GM19035 (cell line): ENCODE results near the gene HRH3.

Source experiments
- ATAC-seq: cut with Tn5 transposase; IDR thresholded peaks from one replicate; pipeline ENCODE4 v1.9.1; 2021; ENCODE audit not compliant: unreplicated experiment

HRH3 gene

DNA sequence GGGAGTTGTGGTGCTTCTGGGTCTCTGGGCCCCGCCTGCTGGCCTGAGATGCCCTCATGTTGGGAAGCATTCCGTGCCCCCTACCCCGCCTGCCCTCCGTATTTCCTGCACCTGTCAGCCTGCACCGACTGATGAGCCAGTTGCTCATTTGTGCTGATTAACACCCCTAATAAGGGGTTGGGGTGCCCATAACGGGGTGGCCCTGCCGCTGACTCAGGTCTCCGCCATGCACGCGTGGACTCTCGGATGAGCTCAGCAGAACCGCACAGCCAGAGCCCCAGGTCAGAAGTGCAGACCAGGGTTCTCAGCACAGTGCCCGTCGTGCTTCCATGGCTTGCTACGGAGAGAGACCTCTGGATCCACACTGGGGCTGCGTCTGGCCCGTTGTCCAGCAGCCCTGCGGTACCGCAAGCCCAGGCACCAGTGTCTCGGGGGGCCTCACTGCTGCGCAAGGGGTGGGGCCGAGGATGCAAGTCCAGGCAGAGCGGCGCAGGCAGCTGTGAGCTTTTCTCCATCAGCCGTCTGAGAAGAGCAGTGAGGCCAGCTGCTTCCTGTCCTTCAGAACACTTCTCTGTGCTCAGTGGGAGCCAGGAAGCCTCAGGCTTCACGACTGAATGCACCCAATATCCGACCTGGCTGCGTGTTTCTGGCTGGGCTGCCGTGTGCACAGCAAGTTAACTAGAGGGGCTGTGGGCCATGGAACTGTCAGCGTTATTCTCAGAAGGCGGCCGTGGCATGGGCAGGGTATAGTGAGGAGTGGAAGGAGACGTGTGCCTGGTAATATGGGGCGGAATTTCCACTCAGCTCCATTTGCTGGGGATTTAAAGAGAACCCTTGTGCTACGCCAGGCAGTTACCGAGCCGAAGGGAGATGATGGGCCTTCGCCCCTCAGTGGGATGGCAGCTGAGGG, 18.6 kb downstream of the HRH3 start:
- no peak for ATAC-seq

DNA sequence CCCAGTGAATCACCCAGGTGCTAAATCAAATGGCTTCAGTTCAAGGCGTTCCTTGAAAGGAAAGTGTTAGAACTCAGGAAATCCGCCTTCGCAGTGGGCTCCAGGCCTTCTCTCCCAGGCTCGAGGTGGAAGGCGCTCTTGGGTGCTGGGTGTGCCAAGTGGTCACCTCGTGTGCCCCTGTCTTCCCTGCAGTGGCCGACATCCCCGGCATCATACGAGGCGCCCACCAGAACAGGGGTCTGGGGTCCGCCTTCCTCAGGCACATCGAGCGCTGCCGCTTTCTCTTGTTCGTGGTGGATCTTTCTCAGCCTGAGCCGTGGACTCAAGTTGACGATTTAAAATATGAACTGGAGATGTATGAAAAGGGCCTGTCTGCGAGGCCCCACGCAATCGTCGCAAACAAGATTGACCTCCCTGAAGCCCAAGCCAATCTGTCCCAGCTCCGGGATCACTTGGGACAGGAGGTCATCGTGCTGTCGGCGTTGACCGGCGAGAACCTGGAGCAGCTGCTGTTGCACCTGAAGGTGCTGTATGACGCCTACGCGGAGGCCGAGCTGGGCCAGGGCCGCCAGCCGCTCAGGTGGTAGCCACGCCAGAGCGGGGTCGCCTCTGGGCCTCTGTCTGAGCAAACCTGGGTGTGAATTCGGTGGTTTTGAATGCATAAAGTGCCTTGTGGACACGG, 19.4 kb downstream of the HRH3 start:
- ATAC-seq = no peak

DNA sequence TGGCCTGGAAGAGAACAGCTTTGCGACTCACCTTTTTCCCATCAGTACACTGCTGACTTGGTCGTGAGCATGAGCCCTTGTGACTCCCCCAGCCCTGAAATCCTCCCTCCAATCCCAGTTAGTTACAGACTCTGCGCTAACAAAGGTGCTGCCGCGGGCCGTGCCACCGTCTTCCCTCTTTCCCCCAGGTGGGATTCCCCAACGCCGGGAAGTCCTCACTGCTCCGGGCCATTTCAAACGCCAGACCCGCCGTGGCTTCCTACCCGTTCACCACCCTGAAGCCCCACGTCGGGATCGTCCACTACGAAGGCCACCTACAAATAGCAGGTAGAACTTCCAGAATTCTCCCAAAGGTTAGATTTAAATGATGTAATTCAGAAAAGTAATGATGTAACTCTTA, 21.1 kb downstream of the HRH3 start:
- ATAC-seq = no peak

DNA sequence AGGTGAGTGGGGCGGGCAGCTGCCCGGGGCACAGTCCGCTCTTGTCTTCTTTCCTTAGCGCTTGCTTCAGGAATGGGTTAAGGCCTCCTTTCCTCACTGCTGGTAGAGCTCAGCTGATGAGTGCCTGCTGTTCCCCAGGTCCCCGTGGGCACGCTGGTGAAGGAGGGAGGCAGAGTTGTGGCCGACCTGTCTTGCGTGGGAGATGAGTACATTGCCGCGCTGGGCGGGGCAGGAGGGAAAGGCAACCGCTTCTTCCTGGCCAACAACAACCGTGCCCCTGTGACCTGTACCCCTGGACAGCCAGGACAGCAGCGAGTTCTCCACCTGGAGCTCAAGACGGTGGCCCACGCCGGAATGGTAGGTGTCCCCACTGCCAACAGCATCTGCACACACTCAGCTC, 21.6 kb downstream of the HRH3 start:
- no peak for ATAC-seq

DNA sequence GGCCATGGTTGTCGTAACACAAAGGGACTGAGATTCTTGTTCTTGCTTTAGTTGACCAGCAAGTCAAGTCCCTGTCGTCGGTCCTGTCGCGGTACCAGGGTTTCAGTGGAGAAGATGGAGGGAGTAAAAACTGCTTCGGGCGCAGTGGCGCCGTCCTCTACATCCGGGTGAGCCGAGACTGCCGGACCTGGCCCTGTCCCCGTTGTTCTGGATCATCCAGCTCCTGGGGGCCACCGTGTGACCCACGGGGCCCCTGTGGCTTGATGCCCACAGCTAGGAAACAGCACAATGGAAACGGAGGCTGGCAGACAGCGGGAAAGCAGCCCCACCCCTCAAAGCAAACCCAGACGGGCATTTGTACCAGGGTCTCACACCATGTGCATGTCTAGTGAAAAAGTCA, 22.3 kb downstream of the HRH3 start:
- no peak for ATAC-seq

DNA sequence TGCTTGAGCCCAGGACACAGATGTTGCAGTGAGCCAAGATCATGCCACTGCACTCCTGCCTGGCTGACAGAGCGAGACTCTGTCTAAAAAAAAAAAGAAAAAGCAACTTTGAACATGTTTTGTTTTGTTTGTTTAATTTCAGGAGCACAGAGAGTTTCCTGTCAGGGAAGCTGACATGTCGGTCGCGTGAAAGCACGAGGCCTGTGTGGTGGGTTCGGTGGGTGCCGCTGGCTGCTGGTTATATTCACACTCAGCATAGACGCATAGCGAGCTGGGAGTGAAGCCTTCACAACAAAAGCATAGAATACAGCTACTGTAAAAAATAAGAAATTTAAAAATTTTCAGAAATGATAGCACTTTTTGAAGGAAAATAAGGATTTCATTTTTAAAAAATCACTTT, 22.8 kb downstream of the HRH3 start:
- ATAC-seq = no peak

DNA sequence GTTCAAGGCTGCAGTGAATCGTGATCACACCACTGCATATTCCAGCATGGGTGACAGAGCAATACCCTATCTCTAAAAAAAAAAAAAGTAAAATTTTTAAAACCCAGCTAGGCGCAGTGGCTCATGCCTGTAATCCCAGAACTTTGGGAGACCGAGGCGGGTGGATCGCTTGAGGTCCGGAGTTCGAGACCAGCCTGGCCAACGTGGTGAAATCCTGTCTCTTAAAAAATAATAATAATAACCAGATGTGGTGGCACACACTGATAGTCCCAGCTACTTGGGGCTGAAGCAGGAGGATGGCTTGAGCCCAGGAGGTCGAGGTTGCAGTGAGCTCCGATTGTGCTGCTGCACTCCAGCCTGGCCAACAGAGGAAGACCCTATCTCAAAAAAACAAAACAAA, 23.8 kb downstream of the HRH3 start:
- no peak for ATAC-seq

DNA sequence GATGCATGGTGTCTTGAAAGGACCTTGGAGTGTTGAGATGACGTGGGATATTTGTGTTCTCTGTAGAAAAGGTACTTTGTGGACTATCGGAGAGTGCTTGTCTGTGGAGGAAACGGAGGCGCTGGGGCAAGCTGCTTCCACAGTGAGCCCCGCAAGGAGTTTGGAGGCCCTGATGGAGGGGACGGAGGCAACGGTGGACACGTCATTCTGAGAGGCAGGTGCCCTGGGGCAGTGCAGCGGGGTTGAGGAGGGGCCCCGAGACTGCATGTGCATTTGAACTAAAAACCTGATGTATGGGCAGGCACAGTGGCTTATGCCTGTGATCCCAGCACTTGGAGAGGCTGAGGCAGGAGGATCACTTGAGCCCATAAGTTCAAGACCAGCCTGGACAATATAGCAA, 24.3 kb downstream of the HRH3 start:
- no peak for ATAC-seq

DNA sequence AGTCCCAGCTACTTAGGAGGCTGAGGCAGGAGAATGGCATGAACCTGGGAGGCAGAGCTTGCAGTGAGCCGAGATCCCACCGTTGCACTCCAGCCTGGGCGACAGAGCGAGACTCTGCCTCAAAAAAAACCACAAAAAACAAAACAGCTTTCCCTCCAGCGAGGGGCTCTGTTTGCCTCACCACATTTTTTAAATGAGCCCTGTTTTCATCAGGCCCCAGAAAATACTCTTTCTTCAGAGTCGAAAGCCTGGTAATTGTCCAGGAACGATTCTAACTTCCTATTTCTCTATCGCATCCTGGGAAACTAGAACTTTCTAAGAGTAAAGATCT, 25.0 kb downstream of the HRH3 start:
- ATAC-seq = no peak

DNA sequence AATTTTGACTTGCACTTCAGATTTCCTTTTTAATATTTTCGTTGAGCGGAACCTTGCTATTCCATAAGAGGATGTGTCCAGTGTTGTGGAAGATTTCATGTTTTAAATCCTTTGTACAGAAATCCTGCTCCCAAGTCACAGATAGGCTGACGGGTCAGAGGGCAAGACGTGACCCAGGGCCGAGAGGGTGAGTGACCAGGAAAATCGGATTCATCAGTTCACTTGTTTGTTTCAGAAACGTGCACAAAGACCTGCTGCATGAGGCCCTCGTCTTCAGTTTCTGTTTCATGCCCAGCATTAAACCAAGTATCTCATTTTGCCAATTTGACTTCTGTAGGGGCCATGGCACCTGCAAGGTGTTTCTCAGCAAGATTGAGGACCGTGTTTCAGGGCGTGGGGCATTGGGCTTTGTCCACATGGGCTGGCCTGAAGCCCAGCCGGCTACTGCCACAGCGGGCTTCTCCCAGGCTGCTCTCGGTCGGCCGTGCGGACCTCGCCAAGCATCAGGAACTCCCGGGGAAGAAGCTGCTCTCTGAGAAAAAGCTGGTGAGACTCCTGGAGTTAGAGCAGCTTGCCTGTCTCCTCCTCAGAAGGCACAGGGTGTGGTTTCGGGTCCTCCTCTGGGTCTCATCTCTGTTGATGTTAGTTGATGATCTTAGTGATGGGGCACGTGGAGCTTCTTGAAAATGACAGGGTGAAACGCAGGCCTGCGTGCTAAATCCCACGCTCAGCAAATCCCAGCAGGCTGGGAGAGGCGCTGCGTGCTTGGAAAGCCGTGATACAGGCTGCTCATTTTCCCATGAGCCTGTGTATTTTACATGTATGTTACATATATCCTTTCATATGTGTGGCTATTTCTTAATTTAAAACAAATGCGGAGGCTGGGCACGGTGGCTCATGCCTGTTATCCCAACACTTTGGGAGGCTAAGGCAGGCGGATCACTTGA, 26.7 kb downstream of the HRH3 start:
- ATAC-seq = no peak

DNA sequence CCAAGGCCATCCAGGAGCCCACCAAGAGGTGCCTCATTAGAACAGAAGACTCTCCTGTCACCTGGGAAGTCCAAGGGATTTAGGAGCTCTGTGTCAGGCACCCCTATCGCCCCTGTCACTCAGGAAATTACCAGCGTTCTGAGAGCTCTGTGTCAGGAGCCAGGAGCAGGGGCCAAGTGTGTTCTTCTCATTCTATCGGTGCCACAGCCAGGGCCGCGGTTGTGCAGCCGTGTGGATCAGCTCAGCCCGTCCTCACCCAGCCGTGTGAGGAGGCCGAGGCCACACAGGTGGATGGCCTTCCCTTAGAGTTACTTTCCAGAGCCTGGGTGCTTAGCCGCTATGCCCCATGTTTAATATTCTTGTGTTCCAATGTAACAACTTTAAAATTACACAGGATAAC, 27.4 kb downstream of the HRH3 start:
- no peak for ATAC-seq

DNA sequence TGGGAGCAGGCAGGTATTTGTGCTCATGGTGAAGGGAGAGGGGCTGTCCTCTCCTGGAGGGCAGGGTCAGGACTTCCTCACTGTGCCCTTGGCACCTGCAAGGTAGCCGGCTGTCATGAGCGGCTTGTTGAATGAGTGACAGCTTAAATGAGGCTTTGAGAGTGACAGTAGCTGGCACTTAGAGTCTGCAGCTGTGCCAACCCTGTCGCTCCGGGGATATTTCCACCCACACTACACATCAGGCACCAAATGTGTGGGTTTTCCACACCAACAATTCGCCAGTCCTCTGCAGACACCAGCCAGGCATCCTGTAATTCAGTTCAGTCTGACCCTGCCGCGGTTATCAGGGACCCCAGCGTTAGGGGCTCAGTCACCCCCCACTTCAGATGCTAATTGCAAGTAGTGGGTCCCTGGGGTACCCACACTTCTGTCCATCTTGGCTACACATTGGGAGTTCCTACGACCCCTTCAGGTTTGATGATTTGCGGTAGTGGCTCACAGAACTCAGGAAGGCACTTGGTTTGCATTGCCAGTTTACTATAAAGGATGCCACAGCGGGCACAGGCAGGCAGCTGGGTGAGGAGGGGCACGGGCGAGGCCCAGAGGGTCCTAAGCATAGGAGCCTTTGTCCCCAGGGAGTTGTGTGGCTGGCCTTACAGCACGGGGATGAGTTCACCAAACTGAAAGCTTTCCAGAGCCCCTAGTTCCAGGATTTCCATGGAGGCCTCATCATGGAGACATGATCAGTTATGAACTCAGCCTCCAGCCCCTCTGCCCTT, 28.1 kb downstream of the HRH3 start:
- no peak for ATAC-seq

DNA sequence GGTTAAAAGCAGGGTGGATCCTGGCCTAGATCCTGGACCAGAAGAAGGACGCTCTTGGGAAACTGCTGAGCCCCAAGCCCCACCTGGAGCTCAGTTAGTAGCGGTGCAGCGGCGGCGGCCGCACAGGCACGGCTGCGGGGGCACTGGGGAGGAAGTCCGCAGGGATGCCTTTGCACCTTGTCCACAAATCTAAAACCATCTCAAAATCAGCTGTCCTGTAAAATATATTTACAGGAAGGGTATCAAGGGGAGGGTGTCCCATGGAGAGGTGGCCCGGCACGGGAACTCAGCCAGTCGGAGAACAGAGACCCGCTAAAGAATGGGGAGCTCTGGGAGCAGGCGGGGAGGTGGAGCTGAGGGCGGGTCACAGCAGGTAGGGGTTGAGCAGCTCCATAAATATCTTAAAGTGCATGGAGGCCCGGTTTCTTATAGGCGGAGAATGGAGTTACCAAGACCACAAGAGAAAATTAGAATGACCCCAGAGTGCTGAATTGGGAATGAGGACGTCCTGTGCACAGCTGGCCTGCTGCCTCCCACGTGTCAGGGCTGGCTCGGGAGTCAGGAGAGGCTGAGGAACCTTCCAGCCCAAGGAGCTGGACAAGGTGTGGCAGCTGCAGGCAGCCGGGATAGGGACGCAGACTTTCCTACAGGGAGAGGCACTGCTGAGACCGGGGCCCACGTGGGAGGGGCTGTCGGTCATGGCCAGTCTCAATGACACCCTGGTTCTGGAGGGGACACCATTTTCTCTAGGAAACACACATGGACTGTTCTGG, 29.3 kb downstream of the HRH3 start:
- ATAC-seq = no peak

DNA sequence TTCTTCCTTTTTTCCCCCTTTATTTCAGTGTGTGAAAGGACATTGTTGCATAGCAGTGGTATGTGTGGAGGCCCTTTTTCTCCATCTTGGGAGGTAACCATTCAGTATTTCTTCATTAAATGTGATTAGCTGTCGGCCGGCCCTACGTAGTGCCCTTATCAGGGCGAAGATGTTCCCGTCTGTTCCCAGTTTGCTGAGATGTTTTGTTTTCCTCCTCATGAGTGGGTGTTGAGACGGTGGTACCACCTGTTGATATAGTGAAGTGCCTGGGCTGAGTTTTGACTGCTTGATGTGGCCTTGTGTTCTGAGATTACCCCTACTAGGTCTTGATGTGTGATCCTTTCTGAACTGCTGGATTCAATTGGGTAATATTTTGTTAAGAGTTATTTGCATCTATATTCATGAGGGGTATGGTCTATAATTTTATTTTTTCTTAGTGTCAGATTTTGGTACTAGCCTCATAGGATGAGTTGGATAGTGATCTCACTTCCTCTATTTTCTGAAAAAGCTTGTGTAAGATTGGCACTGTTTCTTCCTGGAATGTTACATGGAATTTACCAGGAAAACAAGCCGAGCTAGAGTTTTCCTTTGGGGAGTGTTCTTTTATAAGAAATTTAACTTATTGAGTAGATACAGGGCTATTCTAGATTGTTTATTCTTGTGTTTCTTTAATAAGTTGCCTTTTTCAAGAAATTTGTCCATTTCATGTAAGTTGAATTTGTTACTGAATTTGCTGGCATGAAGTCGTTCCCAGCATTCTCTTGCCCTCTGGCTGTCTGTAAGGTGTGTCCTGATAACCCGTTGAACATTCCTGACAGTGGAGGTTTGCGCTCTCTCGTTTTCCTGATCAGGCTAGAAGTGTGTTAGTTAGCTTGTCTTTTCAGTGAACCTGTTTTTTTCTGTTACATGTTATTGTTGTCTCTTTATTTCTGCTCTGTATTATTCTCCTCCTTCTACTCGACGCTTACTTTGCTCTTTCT, 32.9 kb downstream of the HRH3 start:
- no peak for ATAC-seq

DNA sequence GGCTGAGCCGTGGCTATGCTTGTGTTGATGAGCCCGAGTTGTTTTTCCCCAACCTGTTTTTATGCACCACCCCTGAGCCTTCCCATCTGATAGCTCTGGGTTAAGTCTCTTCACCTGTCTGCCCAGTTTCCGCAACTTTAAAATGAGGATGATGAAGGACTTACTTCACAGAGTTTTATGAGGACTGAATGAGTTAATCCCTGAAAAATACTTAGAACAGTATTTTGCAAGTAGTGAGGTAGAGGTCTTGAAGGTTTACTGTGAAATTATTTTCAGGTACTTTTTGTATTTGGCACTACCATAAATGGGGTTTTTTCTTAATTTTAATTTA, 34.0 kb downstream of the HRH3 start:
- ATAC-seq = no peak

DNA sequence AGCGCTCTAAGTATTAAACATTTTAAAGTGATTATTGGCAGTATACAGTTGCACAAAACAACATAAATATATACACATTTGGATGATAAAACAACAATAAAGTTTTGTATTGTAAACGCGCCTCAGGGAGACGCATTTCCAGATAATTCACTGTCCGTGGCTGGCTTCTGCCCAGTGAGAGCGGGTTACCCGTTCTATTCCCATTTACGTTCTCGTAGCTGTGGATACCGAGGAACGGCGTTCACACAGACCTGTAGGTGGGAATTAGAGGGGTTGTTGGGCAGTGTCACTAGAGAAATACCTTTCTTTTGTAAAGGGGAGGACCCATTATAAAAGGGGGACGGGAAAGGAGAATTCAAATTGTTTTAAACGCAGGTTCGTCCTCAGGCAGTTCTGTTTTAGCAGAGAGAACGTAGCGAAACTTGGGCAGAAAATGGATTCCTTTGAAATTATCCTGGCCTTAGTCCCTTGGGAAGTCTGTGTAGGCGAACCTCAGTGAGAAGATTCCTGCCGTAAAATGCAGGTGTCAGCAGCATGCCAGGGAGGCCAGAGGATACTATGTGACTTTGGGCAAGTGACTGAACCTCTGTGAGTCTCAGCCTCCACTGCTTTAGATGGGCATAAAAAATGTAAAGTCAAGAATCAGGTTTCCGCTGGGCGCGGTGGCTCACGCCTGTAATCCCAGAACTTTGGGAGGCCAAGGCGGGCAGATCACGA, 36.5 kb downstream of the HRH3 start:
- no peak for ATAC-seq

DNA sequence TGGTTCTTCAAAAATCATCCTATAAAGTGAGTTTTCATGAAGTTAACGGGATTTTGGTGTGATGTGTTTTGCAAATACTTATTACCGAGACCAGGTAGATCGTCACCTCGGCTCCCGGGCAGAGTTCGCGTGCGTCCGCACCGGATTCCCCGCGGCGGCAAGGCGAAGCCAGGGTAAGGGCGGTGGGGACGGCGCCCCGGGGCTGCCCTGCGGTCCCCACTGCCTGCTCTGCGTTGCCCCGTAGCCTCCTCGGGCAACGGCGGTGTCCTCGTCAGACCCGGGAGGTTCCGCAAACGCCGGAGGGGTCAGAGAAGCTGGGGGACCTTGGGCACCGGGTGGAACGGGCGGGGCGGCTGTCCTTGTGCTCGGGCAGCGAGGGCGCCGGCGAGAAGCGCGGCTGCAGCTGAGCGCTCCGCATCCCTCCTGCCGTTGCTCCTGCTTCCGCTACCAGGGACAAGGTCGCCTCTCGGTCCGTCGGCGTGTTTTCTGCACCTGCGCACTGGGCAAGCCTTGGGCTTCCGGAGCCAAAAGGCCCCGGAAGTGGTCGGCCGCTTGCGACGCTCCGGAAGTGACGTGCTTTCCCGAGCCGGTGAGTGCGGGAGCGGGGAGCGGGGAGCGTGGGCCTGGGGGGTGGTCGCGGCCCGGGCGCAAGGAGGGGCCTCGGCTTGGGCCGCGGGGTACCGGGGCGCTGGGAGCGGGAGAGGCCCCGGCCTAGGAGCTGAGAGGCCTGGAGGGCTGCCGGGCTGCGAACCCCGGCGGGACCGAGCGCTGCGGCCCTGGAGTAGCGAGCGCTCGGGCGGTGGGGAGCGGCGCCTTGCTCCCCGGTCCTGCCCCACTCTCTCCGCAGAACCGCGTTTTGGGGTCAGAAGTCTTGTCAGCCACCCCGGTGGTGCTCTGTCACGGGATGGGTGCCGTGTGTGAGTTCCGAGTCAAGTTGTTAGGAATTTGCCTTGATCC, 37.3 kb downstream of the HRH3 start, which contains the start of gene MTG2:
TSS of gene MTG2 (plus strand) at position 560 of the 957 bp plus-strand sequence. CDS start 10,393 bp downstream, outside the sequence.
- peak; percentile 94 for ATAC-seq
